ENCODE data around the gene RSPH3.

DNA sequence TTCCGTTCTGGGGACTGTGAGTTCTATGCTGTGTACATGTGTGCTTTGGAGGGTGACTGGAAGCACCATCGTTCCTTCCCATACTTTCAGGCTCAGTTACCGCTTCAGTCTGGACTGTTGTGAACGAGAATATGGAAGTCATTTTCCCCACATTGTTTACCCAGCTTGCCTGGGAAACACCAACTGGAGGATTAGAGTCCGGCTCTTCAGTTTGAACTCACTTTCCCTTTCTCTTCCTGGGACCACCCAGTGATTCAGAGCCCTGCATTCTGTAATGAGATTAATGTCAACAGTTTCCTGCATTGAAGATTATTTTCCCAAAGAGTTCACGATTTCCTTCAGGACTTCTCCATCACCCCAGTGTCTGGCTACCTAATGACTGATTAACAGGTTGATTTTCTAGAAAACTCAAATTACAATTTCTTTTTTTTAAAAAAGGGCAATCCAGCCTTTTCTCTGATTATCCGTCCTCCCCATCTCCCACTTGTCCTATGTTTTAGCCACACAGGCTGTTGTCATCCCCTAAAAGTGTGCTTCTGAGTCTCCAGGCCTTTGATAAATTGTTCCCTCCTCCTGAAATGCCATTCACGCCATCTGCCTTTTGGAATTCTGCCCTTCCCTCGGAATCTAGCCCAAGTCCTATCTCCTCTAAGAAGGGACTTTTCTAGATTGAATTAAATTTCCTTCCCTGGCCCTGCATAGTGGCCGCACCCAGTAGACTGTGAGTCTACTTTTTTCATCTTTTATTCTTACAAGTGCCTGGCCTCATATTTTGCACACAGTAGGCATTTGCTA, 48.1 kb upstream of the RSPH3 start:
- TF ChIP-seq, protein P1, sequence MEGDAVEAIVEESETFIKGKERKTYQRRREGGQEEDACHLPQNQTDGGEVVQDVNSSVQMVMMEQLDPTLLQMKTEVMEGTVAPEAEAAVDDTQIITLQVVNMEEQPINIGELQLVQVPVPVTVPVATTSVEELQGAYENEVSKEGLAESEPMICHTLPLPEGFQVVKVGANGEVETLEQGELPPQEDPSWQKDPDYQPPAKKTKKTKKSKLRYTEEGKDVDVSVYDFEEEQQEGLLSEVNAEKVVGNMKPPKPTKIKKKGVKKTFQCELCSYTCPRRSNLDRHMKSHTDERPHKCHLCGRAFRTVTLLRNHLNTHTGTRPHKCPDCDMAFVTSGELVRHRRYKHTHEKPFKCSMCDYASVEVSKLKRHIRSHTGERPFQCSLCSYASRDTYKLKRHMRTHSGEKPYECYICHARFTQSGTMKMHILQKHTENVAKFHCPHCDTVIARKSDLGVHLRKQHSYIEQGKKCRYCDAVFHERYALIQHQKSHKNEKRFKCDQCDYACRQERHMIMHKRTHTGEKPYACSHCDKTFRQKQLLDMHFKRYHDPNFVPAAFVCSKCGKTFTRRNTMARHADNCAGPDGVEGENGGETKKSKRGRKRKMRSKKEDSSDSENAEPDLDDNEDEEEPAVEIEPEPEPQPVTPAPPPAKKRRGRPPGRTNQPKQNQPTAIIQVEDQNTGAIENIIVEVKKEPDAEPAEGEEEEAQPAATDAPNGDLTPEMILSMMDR (optimal IDR thresholded peaks at IDR 0.05 in 1 of 3, IDR thresholded peaks at IDR 0.05 in 1 of 3, conservative IDR thresholded peaks at IDR 0.05 in 1 of 3; ENCODE audit: extremely low read depth in 1 of 3, insufficient read depth in 2 of 3, low read length in 3 of 3): no peak
- TF ChIP-seq EZH2 (IDR thresholded peaks at IDR 0.05; ENCODE audit: low read length): no peak

Data from keratinocyte (primary cell).